A673 (cell line): ENCODE results near the gene PIK3CG.

Experiments
- EZH2 ChIP-seq: fragments of 200-600 bp; sonication (generic); IDR thresholded peaks from 2 replicates; pipeline ENCODE4 v1.6.1; 2017; ENCODE audit warnings: borderline replicate concordance, low read depth, mild to moderate bottlenecking, mixed read lengths, antibody characterized with exemption, low read length; ENCODE audit not compliant: poor library complexity, severe bottlenecking
- TF ChIP-seq, protein P1 (sequence below): fragments of 300-800, 200-600 bp; sonication (generic); conservative IDR thresholded peaks from 2 replicates; pipeline ENCODE4 v1.5.1; 2017; ENCODE audit warnings: low read depth, mild to moderate bottlenecking, antibody characterized with exemption, low read length, moderate library complexity, mixed read lengths

DNA sequence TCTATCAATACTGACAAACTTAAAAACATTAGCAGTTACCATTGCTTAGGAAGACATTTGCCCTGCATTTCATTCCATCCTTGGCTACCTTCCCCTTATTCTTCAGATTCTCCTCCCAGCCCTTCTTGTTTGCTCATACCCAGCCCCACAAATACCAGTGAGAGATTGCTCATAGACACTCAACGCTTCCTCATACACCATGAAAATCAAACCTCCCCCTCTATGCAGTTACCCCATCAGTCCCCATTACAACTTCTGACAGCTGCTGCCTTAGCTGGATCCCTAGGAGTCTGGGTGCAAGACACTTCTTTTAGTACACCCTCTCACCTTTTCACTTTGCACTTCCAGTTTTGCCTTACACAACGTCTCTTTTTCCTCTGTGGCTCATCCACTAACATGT is 28.3 kb upstream of the PIK3CG start:
- TF ChIP-seq, protein P1, sequence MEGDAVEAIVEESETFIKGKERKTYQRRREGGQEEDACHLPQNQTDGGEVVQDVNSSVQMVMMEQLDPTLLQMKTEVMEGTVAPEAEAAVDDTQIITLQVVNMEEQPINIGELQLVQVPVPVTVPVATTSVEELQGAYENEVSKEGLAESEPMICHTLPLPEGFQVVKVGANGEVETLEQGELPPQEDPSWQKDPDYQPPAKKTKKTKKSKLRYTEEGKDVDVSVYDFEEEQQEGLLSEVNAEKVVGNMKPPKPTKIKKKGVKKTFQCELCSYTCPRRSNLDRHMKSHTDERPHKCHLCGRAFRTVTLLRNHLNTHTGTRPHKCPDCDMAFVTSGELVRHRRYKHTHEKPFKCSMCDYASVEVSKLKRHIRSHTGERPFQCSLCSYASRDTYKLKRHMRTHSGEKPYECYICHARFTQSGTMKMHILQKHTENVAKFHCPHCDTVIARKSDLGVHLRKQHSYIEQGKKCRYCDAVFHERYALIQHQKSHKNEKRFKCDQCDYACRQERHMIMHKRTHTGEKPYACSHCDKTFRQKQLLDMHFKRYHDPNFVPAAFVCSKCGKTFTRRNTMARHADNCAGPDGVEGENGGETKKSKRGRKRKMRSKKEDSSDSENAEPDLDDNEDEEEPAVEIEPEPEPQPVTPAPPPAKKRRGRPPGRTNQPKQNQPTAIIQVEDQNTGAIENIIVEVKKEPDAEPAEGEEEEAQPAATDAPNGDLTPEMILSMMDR: no peak
- no peak for TF ChIP-seq EZH2
